ENCODE results near the gene WDR47.

GRCh38 chr1:109024646-109025045, 17.3 kb downstream of the WDR47 start:
- no peak for TF ChIP-seq CTCF (IDR thresholded peaks at IDR 0.05; ENCODE audit: low read depth, low read length, poor library complexity, severe bottlenecking)
- TF ChIP-seq EZH2phosphoT487 (IDR thresholded peaks at IDR 0.05; ENCODE audit: borderline replicate concordance, low read length) = no peak

Data from DOHH2 (cell line).